Loucy (cell line): Measurements from ENCODE around the gene KCNMA1.

Experiments
- CTCF ChIP-seq: fragments of 200-600 bp; sonication (generic); conservative IDR thresholded peaks from 2 replicates; pipeline ENCODE4 v1.5.1; 2014; ENCODE audit warnings: mild to moderate bottlenecking, antibody characterized with exemption, low read length
- EZH2phosphoT487 ChIP-seq: fragments of 200-600 bp; IDR thresholded peaks from 2 replicates; pipeline ENCODE4 v1.6.1; 2018; ENCODE audit warnings: antibody characterized with exemption, mild to moderate bottlenecking, moderate library complexity, borderline replicate concordance

GRCh38 chr10:77387247-77387646, 250.4 kb downstream of the KCNMA1 start:
- TF ChIP-seq CTCF (no peak), EZH2phosphoT487 (no peak)
